ENCODE measurements around the gene TULP4. TPM values are rescaled to one million over a fixed set of nuclear protein-coding genes. Genes with fewer than 3 reads are reported as not detected.
"Not testable (repeated sequence)": the region's sequence is repeated elsewhere in the genome, so short reads cannot be mapped to it uniquely, and the experiment has no call there.

TULP4 gene
- total RNA-seq, 1 experiment from 2014 or later, result 69.4 TPM

DNA sequence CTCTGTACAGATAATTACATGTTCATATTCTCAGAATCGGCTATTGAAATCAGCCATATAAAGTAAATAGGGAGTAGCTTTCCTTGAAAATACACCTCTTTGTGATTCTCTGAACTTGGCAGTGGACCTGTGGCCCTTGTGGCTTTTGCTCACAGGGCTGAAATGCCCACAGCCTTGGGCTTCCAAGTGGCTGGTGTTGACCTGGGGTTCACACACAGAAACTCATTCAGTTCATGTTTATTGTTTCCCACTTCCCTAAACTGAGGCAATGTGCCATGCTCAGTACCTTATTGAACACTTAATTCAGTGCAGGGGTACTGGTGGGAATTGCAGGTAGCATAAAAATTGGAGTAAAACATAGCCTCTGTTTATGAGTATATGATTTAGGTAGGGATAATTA lies 19.1 kb upstream of the TULP4 start:
- no peak for DNase-seq (ENCODE audit: low read depth)

DNA sequence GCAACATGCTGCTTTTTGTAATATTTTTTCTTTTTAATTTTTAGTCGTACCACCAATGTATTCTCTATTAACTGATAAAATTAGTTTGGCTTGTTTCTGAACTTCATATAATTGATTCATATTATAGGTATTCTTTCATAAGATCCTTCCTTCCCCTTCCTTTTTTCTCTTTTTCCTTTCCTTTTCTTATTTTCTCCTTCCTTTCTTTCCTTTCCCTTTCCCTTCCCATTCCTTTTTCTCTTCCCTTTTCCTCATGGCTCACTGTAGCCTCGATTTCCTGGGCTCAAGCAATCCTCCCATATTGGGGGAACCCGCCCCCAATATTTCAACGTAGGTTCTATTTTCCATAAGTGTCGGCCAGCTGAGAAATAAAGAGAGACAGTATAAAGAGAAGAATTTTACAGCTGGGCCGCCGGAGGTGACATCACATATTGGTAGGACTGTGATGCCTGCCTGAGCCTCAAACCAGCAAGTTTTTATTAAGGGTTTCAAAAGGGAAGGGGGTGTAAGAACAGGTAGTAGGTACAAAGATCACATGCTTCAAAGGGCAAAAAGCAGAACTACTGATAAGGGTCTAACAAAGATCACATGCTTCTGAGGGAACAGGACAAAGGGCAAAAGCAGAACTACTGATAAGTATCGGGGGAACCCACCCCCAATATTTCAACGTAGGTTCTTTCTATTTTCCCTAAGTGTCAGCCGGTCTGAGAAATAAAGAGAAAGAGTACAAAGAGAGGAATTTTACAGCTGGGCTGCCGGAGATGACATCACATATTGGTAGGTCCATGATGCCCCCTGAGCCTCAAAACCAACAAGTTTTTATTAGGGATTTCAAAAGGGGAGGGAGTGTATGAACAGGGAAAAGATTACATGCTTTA lies 16.1 kb upstream of the TULP4 start:
- not testable (repeated sequence) for DNase-seq (ENCODE audit: low read depth)

DNA sequence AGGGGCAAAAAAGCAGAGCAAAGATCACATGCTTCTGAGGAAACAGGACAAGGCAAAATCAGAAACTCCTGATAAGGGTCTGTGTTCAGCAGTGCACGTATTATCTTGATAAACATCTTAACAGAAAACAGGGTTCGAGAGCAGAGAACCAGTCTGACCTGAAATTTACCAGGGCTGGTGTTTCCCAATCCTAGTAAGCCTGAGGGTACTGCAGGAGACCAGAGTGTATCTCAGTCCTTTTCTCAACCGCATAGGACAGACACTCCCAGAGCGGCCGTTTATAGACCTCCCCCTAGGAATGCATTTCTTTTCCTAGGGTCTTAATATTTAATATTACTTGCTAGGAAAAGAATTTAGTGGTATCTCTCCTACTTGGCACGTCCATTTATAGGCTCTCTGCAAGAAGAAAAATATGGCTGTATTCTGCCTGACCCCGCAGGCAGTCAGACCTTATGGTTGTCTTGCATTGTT lies 15.4 kb upstream of the TULP4 start:
- DNase-seq (ENCODE audit: low read depth), result not testable (repeated sequence)

DNA sequence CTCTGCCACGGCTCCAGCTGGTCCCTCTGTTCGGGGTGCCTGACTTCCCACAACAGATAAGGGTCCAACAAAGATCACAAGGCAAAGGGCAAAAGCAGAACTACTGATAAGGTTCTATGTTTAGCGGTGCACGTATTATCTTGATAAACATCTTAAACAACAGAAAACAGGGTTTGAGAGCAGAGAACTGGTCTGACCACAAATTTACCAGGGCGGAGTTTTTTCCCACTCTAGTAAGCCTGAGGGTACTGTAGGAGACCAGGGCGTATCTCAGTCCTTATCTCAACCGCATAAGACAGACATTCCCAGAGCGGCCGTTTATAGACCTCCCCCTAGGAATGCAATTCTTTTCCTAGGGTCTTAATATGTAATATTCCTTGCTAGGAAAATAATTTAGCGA lies 14.6 kb upstream of the TULP4 start:
- DNase-seq (ENCODE audit: low read depth), result not testable (repeated sequence)

DNA sequence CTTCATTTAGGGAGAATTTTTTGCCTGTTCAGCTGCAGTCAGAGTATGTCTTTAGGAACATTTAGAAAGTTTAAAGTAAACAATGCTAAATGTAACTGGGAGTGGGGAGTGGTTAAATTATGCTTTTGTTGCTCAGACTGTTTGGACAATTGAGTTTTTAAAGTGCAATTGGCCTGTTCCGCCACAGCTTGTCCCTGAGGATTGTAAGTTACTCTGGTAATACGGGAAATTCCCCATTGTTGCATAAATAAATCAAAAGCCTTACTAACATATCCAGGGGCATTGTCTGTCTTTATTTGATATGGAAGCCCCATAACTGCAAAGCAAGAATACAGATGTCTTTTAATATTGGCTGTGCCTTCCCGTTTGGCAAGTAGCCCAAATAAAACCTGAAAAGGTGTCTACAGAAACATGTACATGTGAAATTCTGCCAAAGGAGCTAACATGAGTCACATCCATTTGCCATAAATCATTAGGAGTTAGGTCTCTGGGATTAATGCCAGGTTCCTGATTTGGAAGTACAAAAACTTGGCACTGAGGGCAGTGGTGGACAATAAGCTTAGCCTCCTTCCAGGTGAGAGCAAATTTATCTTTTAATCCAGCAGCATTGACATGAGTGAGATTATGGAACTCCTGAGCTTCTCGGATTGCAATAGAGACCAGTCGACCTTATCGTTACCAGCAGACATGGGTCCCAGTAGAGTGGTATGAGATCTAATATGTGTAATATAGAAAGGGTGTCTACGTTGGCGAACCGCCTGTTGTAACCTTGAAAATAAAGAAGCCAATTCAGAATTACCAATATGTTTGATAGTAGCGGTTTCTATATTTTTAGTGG lies 11.7 kb upstream of the TULP4 start:
- DNase-seq (ENCODE audit: low read depth), result peak; percentile 36

DNA sequence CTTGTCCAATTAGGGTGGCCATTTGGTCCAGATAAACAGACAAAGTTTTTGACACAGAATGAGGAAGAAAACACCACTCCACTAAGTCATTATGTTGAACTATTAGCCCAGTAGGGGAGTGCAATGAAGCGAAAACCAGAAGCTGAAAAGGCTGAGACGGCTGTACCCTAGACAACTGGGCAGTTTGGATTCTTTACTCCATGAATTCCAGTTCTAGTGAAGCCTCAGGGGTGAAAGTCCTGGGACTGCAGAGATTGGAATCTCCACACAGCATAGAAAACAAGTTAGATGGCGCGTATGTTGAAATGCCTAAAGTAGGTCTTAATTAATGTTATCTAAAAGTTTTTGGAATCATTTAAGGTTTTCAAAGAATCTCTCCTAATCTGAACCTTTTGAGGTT lies 10.7 kb upstream of the TULP4 start:
- not testable (repeated sequence) for DNase-seq (ENCODE audit: low read depth)

DNA sequence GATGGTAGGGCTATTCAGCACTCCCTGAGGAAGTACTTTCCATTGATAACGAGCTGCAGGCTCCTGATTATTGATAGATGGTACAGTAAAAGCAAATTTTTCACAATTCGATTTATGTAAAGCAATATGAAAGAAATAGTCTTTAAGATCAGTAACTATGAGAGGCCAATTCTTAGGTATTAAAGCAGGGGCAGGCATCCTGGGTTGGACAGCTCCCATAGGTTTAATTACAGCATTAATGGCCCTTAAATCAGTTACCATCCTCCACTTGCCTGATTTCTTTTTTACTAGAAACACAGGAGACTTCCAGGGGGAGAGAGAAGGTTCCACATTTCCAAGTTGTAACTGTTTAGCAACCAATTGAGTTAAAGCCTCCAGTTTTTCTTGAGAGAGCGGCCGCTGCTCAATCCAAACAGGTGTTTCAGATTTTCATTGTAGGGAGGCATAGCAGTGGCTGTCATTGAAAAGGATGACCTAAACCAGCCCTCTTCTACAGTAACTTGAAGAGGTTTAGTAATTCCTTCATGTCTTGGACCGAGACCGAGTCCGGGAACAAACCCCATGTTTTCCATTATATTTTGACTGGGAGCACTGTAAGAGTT lies 10.0 kb upstream of the TULP4 start:
- not testable (repeated sequence) for DNase-seq (ENCODE audit: low read depth)

DNA sequence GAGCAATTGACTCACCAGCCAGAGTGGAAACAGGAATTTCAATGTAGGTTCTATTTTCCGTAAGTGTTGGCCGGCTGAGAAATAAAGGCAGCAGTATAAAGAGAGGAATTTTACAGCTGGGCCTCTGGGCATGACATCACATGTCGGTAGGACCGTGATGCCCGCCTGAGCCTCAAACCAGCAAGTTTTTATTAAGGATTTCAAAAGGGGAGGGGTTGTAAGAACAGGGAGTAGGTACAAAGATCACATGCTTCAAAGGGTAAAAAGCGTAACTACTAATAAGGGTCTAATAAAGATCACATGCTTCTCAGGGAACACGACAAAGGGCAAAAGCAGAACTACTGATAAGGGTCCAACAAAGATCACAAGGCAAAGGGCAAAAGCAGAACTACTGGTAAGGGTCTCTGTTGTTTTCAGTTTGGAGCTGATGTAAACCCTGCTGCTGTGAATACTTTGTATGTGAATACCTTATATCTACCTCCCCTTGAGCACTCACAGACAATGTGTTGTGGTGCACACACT lies 9.0 kb upstream of the TULP4 start:
- no peak for DNase-seq (ENCODE audit: low read depth)

DNA sequence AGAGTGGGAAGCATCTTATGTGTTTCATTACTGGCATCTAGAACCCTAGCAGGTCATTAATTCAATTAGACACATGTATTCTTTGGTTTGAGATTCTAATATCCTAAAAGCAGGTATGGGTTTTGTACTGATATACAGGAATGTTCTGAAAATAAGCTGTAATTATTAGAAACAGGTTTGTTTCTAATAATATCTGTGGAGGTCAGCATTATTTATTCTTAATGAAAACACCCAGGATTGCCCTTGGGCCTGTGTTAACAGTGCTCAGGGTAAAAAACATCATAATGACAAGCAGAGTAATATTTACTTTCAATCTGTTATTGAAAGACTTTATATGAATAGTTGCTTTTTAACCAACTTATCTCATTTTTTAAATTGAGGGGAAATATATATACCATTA lies 8.0 kb upstream of the TULP4 start:
- DNase-seq (ENCODE audit: low read depth), result no peak

DNA sequence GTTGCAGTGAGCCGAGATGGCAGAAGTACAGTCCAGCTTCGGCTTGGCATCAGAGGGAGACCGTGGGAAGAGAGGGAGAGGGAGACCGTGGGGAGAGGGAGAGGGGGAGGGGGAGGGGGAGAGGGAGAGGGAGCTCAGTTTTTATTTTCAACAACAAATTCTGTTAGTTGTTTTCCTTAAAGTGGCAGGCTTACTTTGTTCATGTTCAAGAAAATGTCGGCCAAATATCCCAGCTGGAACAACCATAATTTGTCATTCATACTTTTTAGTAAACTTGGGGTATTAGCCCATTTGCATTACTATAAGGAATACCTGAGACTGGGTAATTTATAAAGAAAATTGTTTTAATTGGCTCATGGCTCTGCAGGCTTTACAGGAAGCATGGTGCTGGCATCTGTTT lies 2.5 kb upstream of the TULP4 start:
- no peak for DNase-seq (ENCODE audit: low read depth)

DNA sequence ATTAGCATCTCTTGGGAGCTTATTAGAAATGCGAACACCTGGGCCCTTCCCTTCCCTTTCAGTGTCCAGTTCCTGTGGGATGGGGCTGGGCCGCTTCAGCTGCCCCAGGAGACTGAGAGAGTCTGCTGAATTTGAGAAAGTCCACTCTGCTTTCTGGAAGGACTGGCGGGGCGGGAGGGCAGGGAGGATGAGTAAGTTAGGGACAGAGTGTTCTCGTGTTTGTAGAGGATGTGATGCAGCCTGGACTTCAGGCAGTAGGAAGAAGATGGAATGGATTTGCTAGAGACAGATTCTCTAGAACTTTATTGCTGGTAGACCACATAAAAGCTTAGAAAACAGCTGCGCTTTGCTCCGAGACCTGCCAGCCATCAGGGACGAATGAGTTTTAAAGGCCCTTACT lies 1.1 kb upstream of the TULP4 start:
- no peak for DNase-seq (ENCODE audit: low read depth)

DNA sequence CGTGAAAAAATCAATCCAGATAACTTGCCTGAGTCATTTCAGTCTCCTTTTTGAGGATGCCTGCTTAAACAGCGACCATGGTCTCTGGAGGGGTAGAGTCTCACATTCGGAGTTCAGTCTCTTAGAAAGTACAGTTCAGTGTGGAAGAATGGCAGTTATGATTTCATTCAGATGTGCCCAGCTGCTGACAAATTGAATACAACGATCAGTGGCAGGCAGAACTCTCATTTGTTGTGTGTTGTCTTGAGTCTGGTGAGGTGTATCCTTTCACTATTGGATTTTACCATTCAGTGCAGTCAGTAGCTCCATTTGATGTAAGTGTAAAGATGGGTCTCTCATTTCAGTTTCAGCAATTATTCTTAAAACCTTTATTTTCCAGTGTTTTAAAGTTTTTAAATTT lies 639 bp upstream of the TULP4 start:
- DNase-seq (ENCODE audit: low read depth), result no peak

DNA sequence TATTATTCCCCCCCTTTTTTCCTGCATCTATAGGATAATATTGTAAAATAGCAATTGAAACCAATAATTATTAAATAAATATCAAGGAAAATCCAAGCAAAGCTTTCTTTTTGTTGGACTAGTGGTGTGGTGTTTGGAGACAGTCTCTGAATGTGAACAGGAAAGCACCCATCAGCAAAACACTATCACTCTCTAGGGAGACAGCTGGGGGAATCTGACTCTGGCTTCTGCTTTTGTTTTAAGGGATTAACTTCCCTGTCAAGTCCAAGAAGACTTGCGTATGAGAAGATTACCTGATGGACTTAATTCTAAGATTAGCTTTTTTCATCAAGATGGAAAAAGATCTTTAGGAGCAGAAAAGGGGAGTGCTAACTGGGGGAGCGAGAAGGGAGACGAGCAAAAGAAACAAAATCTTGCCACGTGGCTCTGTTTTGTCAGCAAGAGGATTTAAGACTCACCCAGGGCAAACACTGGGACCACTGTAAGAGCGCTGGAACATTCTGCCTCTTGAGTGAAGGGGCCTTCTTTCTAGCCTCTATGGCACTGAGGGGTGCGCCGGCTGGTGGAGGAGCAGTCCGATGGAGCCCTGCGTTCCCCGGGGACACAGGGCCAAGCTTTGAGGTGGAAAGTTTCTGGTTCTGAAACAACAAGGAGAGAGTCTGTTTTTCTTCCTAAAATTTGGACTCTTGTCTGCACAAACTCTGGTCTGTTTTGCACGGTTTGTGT lies 570 bp downstream of the TULP4 start:
- DNase-seq (ENCODE audit: low read depth), result no peak

DNA sequence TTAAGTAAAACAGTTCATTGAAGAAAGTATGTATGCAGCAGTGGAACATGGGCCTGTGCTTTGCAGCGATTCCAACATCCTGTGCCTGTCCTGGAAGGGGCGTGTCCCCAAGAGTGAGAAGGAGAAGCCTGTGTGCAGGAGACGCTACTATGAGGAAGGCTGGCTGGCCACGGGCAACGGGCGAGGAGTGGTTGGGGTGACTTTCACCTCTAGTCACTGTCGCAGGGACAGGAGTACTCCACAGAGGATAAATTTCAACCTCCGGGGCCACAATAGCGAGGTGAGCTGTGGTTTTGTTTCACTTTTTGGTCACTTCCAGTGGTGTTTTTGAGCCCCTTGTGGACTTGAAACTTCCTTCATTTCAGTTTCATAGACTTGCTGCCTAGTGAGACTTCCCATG lies 1.7 kb downstream of the TULP4 start:
- no peak for DNase-seq (ENCODE audit: low read depth)

DNA sequence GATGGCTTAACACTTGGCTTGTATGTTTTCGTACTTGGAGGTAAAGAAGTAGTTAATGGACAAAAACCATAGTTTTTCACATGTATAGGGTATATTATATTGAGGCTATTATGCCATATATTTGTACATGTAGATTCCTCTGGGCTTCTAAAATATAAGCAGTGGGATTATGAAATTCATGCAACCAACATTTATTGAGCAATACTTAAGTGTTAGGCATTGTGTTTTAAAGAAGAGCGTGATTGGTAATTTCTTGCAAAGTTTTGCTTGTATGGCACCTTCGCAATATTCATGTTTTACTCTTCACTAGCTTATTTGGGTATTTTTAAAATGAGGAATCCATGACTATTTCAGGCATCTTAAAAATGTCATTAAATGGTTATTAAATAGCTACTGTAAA lies 2.5 kb downstream of the TULP4 start:
- DNase-seq (ENCODE audit: low read depth), result no peak

DNA sequence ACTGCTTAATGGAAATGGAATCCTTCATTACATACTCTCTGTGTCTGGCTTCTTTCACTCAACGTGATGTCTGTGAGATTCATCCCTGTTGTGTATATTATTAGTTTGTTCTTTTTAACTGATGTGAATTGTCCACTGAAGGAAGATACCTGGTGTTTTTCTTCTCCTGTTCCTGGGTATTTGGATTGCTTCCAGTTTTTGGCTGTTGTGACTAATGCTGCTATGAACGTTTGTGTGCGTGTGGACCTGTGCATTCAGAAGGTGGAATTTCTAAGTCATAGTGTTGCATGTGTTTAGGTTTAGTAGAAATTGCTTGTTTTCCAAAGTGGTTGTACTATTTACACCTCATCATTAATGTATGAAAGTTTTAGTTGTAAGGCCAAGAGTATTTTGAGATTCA lies 3.8 kb downstream of the TULP4 start:
- peak; percentile 5 for DNase-seq (ENCODE audit: low read depth)

DNA sequence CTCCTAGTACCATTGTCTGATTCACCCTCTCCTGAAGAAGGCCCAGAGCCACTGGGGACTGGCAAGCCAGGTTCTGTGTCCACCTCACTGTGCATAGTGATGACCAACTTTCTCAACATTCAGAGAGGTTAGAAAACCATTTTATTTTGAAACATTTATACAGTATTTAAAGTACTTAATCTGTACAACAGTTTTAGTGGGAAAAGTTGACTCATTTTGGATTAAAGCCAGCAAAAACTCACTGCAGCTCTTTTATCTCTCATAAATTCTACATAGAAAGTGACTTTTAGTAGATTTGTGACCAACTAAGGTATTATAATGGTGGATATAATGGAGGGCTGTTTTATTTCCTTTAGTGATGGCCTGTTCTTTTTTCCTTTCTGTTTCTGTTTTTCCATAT lies 9.7 kb downstream of the TULP4 start:
- DNase-seq (ENCODE audit: low read depth), result peak; percentile 7

DNA sequence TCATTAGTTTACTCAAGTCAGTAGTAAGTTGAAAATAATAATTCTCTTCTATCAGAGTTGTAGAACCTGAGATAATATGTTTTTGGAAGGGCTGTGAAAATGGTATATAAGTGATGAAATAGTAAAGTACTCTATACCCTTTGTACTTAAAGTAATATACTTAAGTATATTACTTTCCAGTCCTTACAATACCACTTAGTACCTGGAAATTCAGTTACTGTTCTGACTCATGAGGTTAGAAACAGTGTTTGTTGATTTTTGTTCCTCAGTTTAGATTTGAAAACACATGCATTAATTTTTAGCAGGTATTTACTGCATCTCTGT lies 10.1 kb downstream of the TULP4 start:
- no peak for DNase-seq (ENCODE audit: low read depth)

DNA sequence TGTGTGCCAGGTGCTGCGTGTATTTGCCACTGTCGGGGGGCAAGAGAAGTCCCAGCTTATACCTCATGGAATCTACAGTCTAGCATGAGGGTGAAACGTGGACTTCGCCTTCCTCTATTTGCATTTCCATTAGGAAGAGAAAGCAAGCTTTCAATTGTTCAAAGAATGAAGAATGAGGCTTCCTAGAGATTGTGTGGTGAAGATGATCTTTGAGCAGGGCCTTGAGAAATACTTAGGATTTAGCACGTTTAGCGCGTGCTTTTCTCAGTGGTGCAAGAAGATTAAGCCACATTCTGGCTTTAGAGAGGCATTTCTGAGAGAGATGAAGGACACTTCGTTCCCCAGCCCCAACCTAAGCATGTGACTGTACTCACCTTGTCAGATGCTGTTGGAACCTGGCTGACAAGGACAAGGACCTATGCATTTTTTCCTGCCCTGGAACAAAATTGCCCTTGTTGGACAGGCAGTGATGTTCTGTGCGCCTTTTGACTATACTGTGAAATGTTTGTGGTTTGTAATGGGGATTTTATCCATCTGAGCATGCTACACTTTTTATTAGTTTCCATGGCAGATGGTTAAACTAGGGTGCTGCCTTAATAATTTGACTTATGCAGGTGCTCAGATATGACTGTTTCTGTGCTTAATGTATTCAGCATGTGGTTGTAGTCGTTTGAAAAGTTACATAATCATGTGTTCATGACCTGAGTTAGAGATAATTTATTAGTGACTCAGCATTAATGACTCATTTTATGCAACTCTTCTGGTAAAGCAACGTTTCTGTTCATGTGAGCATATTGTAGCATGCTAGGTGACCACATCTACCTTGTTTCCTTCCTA lies 10.7 kb downstream of the TULP4 start:
- no peak for DNase-seq (ENCODE audit: low read depth)

DNA sequence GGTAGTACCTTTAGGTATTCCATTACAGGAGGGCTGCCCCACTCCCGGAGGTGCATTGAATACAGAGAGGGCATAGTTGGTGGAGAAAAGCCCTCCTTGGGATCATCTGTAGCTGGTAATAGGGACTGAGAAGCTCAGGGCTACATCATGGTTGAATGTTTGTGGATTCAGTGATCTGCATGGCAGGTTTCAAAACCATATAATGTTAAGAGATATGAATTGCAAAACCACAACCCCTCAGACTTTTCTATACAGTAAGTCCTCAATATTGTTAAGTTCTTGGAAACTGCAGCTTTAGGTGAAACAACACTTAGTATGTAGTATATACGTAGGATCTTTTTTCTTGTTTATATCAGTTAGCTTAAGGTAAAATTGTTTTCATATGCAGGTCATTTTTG lies 11.3 kb downstream of the TULP4 start:
- no peak for DNase-seq (ENCODE audit: low read depth)

DNA sequence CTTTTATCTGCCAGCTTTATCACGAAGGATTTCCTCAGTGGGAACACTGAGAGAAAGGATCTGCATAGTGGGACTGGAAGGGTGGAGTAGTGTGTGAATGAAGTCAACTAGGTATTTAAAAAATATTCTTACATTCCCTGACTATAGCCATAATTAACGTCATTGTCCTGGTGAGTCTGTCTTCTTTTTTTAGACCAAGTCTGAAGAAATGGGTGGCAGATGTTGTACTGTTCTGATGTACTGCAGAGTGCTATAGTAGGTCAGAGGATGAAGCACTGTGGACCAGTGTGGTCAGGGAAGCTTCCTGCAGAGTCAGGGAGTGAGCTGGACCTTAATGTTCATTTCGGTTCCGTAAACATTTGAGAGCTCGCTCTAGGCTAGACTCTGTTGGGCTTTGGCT lies 11.9 kb downstream of the TULP4 start:
- DNase-seq (ENCODE audit: low read depth), result no peak

All from Daoy (cell line).